Omental fat pad (tissue), 4 donors: ENCODE results near the gene RAC3. TPM values are rescaled to one million over a fixed set of nuclear protein-coding genes. Genes with fewer than 3 reads are reported as not detected.

Source experiments
- ATAC-seq: fragments of 150-250 bp; one replicate; pipeline ENCODE4 v1.9.1; 2016; ENCODE audit warnings: mild to moderate bottlenecking, moderate library complexity; ENCODE audit not compliant: low FRiP score
- DNase-seq: peaks from one replicate; pipeline ENCODE4 v3.0.0-alpha.2; 2019; ENCODE audit warnings: low spot score
- total RNA-seq, 4 donors: library from RNA; depleted of rRNA; stranded (reverse); fragments of >200 nt; gene quantifications; one replicate each; pipeline ENCODE4 v1.1.0, GENCODE V29; 2016
- TF ChIP-seq, protein P1 (sequence below), 3 donors: fragments of 450-650 bp; IDR thresholded peaks; one replicate each; pipeline ENCODE4 v1.5.1; 2016 to 2017; ENCODE audit warnings: antibody characterized with exemption in 3 of 3, mild to moderate bottlenecking in 3 of 3, moderate library complexity in 2 of 3

The RAC3 gene
- total RNA-seq, 4 donors from 2014 or later = 7.9 to 25.1 (median 12.0) TPM

DNA sequence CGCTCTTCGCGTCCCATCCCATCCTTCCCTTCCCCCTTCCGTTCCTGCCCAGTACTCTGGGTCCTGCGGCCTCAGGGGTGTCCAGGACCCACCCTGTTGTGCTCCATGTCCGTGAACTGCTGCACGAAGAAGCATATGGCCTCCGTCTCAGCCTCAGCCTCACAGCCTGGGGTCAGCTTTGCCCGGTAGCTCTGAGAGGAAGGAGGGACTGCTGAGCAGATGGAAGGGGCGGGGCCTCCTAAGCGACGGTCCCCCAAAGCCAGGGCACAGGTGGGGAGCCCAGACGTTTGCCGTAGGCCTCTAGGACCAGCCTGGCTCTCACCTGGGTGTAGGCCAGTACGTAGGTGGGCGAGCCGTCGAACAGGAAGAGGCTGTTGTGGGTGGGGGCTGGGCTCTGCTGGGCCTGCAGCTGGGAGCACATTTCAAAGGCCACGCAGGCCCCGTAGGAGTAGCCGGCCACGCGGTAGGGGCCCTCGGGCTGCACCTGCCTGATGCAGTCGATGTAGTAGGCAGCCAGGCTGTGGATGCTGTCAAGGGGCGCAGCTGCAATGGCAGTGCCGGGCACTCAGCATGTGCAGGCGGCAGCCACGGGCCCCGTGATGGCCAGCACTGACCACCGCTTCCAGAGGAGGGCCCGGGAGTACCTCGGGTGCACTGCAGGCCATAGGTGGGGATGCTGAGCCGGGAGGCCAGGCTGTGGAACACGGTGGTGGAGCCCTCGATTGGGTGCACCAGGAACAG, 48.7 kb downstream of the RAC3 start:
- no peak for ATAC-seq
- no peak for DNase-seq
- TF ChIP-seq, protein P1, sequence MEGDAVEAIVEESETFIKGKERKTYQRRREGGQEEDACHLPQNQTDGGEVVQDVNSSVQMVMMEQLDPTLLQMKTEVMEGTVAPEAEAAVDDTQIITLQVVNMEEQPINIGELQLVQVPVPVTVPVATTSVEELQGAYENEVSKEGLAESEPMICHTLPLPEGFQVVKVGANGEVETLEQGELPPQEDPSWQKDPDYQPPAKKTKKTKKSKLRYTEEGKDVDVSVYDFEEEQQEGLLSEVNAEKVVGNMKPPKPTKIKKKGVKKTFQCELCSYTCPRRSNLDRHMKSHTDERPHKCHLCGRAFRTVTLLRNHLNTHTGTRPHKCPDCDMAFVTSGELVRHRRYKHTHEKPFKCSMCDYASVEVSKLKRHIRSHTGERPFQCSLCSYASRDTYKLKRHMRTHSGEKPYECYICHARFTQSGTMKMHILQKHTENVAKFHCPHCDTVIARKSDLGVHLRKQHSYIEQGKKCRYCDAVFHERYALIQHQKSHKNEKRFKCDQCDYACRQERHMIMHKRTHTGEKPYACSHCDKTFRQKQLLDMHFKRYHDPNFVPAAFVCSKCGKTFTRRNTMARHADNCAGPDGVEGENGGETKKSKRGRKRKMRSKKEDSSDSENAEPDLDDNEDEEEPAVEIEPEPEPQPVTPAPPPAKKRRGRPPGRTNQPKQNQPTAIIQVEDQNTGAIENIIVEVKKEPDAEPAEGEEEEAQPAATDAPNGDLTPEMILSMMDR (IDR thresholded peaks at IDR 0.05) = no peak

- TF ChIP-seq, protein P1 (IDR thresholded peaks at IDR 0.05) = no peak
- DNase-seq (no peak), ATAC-seq (no peak)
Observed at GRCh38 chr17:82080789-82081464, 49.4 kb downstream of the RAC3 start.

- TF ChIP-seq, protein P1 (IDR thresholded peaks at IDR 0.05) = no peak
- no peak for ATAC-seq
- no peak for DNase-seq
Observed at GRCh38 chr17:82081546-82081945, 50.1 kb downstream of the RAC3 start.

DNA sequence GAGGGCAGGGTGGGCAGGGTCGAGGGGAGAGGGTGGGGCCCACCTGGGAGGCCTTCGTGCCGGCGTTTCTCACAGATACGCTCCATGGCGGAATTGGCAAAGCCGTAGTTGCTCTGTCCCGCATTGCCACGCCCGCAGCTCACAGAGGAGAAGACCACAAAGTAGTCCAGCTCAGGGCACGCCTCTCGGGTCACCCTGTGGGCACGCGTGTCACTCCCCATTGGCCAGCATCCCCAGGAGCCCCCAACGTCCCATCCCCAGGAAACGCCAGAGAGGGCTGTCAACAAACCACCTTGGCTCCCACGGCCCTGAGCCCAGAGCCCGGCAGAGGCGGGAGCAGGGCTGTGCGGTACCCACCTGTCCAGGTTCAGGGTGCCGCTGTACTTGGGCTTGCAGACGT, 50.5 kb downstream of the RAC3 start:
- DNase-seq = no peak
- TF ChIP-seq, protein P1 (IDR thresholded peaks at IDR 0.05) = no peak
- ATAC-seq = no peak

DNA sequence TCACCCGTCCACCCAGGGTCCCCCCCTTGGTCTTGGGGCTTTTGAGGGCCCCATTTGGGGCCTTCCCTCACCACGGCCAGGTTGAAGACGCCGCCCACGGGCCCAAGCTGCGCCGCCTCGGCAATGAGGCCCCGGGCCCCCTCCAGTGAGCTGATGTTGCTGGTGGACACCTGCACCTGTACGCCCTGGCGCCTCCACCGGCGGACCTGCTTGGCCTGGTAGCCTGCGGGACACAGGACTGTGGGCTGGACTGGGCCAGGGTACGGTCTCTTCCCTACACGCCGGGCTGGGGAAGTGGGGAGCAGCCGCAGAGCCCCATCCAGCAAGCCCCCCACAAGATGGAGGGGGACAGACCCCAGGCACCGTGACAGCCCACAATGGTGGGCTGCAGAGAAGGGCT, 51.0 kb downstream of the RAC3 start:
- ATAC-seq = no peak
- TF ChIP-seq, protein P1 (IDR thresholded peaks at IDR 0.05) = no peak
- no peak for DNase-seq

GRCh38 chr17:82083009-82083408, 51.5 kb downstream of the RAC3 start:
- ATAC-seq (no peak), DNase-seq (no peak)
- TF ChIP-seq, protein P1 (IDR thresholded peaks at IDR 0.05) = no peak

Other genes with a start within 250 kb of the RAC3 start
- not detected for gene GCGR, start 227.5 kb upstream of the RAC3 start, total RNA-seq
- 10 to 100 TPM; 49.6 to 78.5 (median 57.2) TPM for gene MCRIP1, start 198.4 kb upstream of the RAC3 start, total RNA-seq
- under 1 TPM in 1 of 4 donors, not detected in 3; 0.65 TPM for gene PPP1R27, start 196.6 kb upstream of the RAC3 start, total RNA-seq
- 100 to 1,000 TPM; 366 to 725 (median 608) TPM for gene P4HB, start 171.1 kb upstream of the RAC3 start, total RNA-seq
- gene ARHGDIA, start 160.3 kb upstream of the RAC3 start, total RNA-seq = 100 to 1,000 TPM; 125 to 250 (median 161) TPM
- 10 to 100 TPM; 31.5 to 80.7 (median 41.6) TPM for gene ALYREF, start 140.1 kb upstream of the RAC3 start, total RNA-seq
- gene ANAPC11, start 140.0 kb upstream of the RAC3 start, total RNA-seq = 100 to 1,000 TPM in 3 of 4 donors, 10 to 100 TPM in 1; 82.3 to 152 (median 114) TPM
- 1 to 10 TPM in 1 of 4 donors, not detected in 3; 1.4 TPM for gene NPB, start 129.4 kb upstream of the RAC3 start, total RNA-seq
- 10 to 100 TPM; 36.5 to 64.7 (median 45.5) TPM for gene PCYT2, start 120.3 kb upstream of the RAC3 start, total RNA-seq
- 10 to 100 TPM; 15.4 to 25.7 (median 20.2) TPM for gene SIRT7, start 113.5 kb upstream of the RAC3 start, total RNA-seq
- 10 to 100 TPM; 22.2 to 31.5 (median 25.6) TPM for gene MAFG, start 103.9 kb upstream of the RAC3 start, total RNA-seq
- 10 to 100 TPM in 2 of 4 donors, 1 to 10 TPM in 2; 4.8 to 13.9 (median 10.8) TPM for gene PYCR1, start 94.4 kb upstream of the RAC3 start, total RNA-seq
- not detected for gene MYADML2, start 84.4 kb upstream of the RAC3 start, total RNA-seq
- gene NOTUM, start 70.5 kb upstream of the RAC3 start, total RNA-seq = not detected
- gene ASPSCR1, start 54.0 kb upstream of the RAC3 start, total RNA-seq = 10 to 100 TPM; 12.6 to 24.3 (median 15.1) TPM
- gene CENPX, start 8.8 kb upstream of the RAC3 start, total RNA-seq = 10 to 100 TPM; 41.1 to 77.2 (median 59.8) TPM
- 10 to 100 TPM in 1 of 4 donors, 1 to 10 TPM in 3; 4.7 to 12.3 (median 5.6) TPM for gene LRRC45, start 8.4 kb upstream of the RAC3 start, total RNA-seq
- gene DCXR, start 6.0 kb downstream of the RAC3 start, total RNA-seq = 100 to 1,000 TPM; 190 to 327 (median 225) TPM
- gene RFNG, start 20.1 kb downstream of the RAC3 start, total RNA-seq = 10 to 100 TPM; 20.2 to 51.3 (median 32.0) TPM
- gene GPS1, start 20.2 kb downstream of the RAC3 start, total RNA-seq = 10 to 100 TPM; 67.3 to 86.8 (median 81.4) TPM
- gene DUS1L, start 34.1 kb downstream of the RAC3 start, total RNA-seq = 10 to 100 TPM; 58.1 to 90.3 (median 85.7) TPM
- 1,000 to 10,000 TPM in 1 of 4 donors, 100 to 1,000 TPM in 3; 313 to 1,522 (median 467) TPM for gene FASN, start 66.6 kb downstream of the RAC3 start, total RNA-seq
- 10 to 100 TPM; 14.8 to 32.0 (median 21.9) TPM for gene CCDC57, start 181.2 kb downstream of the RAC3 start, total RNA-seq
- 10 to 100 TPM; 25.1 to 68.0 (median 27.5) TPM for gene SLC16A3, start 197.4 kb downstream of the RAC3 start, total RNA-seq
- gene CSNK1D, start 242.0 kb downstream of the RAC3 start, total RNA-seq = 100 to 1,000 TPM in 2 of 4 donors, 10 to 100 TPM in 2; 54.7 to 117 (median 98.4) TPM